ENCODE measurements around the gene MAPKAPK2.
"Not testable (repeated sequence)": the region's sequence is repeated elsewhere in the genome, so short reads cannot be mapped to it uniquely, and the experiment has no call there.

The MAPKAPK2 gene

DNA sequence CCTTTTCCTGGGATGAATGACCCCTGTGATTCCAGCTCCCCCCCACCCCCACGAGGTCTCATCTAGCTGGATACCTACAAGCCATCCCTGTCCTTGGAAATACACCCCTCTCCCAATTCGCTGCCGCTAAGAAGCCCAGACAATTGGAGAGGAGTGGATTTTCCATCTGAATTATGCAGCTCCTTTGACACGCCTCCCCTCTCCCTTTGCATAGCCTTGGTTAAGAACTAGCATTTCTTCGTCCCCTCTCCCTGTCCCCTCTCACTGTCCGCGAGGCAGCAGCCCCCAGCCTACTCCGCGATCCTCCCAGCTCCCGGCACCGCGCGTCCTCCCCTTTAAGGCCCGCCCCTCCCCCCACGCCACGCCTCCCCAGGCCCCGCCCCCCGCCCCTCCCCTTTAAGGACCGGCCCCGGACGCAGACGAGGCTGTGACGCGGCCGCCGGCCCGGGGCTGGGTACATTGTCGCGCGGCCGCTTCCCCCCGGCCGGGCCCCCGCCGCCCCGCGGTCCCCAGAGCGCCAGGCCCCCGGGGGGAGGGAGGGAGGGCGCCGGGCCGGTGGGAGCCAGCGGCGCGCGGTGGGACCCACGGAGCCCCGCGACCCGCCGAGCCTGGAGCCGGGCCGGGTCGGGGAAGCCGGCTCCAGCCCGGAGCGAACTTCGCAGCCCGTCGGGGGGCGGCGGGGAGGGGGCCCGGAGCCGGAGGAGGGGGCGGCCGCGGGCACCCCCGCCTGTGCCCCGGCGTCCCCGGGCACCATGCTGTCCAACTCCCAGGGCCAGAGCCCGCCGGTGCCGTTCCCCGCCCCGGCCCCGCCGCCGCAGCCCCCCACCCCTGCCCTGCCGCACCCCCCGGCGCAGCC lies at the start of gene MAPKAPK2:
MAPKAPK2 (plus strand) TSS at position 428 of the 856 bp plus-strand sequence; CDS start at position 753, 325 bp downstream.
- DNase-seq (ENCODE audit: low read depth): peak; percentile 66
- H3K4me3 ChIP-seq (ENCODE audit: control insufficient read depth, low read depth, low read length): peak within 1 kb of the TSS; percentile 96
- no peak for TF ChIP-seq CTCF (conservative IDR thresholded peaks at IDR 0.05; ENCODE audit: control insufficient read depth, insufficient read depth, low read depth, low read length)

DNA sequence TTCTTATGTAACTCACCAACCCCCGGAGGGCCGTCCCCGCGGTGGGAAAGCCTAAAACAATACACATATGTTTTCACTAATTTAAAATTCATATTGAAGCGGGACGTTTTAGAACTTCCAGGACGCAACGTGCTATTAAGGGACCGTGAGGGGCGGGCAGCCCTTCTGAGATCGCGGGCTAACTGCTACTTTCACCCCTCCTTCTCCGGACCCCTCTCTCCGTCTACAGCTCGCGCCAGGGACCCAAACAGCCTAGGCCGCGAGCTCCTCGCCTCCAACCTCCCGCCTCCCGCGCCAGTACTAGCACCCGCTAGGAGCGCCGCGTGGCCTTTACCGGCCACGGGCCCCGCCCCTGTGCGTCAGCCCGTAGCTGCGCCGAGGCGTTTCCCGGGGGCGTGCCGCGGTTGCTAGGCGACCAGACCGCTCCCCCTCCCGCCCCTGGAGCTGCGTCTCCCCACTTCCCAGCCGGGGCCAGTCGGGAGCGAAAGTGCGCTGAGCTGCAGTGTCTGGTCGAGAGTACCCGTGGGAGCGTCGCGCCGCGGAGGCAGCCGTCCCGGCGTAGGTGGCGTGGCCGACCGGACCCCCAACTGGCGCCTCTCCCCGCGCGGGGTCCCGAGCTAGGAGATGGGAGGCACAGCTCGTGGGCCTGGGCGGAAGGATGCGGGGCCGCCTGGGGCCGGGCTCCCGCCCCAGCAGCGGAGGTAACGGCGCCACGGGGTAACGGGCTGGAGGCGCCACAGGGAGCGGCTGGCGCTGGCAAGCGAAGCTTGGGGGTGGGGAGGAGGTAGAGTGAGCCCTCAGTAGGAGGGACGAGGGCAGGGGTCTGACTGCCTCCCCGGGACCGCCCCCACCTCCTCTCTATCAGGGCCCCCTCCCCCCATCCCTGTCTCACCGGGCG lies 49.4 kb upstream of the MAPKAPK2 start, which contains the start of gene DYRK3:
DYRK3 (plus strand) TSS at position 457 of the 898 bp plus-strand sequence; CDS start at position 625, 168 bp downstream.
- DNase-seq (ENCODE audit: low read depth): peak; percentile 91
- peak within 1 kb of the TSS; percentile 73 for H3K4me3 ChIP-seq (ENCODE audit: control insufficient read depth, low read depth, low read length)
- no peak for TF ChIP-seq CTCF (conservative IDR thresholded peaks at IDR 0.05; ENCODE audit: control insufficient read depth, insufficient read depth, low read depth, low read length)

GRCh38 chr1:206635978-206636345 lies 48.7 kb upstream of the MAPKAPK2 start:
- peak overlapping the region; percentile 73 for H3K4me3 ChIP-seq (ENCODE audit: control insufficient read depth, low read depth, low read length)
- DNase-seq (ENCODE audit: low read depth): peak; percentile 23
- no peak for TF ChIP-seq CTCF (conservative IDR thresholded peaks at IDR 0.05; ENCODE audit: control insufficient read depth, insufficient read depth, low read depth, low read length)

DNA sequence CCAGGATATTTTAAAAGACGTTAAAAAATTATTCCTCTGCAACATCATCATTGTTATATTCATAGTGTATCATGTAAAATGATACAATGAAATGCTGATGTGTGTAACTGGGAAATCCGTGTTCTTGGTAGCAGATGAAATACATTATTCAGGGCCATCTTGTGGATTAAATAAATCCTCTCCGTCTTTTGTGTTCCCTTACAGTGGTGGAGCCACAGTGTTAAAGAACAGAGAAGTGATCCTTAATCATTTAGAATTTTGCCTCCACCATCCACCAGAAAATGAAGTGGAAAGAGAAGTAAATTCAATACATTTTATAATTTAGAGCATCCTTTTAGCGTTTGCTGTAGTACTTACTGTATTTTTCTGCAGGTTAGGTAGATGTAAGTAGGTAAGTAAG lies 48.0 kb upstream of the MAPKAPK2 start:
- no peak for TF ChIP-seq CTCF (conservative IDR thresholded peaks at IDR 0.05; ENCODE audit: control insufficient read depth, insufficient read depth, low read depth, low read length)
- DNase-seq (ENCODE audit: low read depth): no peak
- H3K4me3 ChIP-seq (ENCODE audit: control insufficient read depth, low read depth, low read length): peak overlapping the region; percentile 73

DNA sequence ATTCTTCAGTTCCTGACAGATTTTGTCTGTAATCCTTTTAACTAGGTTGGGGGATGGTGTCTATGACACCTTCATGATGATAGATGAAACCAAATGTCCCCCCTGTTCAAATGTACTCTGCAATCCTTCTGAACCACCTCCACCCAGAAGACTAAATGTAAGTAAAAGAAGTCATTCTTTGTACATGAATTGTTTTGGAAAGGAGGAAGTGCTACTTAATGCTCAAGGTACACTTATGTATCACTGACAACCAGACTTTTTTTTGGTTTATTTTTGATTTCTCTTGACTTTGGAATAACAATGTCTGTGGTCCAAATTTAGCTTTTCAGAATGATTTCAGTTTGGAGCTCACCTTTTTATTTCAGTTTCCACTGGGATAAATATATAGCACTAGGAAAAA lies 47.1 kb upstream of the MAPKAPK2 start:
- DNase-seq (ENCODE audit: low read depth): no peak
- no peak for TF ChIP-seq CTCF (conservative IDR thresholded peaks at IDR 0.05; ENCODE audit: control insufficient read depth, insufficient read depth, low read depth, low read length)
- peak overlapping the region; percentile 15 for H3K4me3 ChIP-seq (ENCODE audit: control insufficient read depth, low read depth, low read length)

DNA sequence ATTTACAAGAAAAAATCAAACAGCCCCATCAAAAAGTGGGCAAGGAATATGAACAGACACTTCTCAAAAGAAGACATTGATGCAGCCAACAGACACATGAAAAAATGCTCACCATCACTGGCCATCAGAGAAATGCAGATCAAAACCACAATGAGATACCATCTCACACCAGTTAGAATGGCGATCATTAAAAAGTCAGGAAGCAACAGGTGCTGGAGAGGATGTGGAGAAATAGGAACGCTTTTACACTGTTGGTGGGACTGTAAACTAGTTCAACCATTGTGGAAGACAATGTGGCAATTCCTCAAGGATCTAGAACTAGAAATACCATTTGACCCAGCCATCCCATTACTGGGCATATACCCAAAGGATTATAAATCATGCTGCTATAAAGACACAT lies 42.6 kb upstream of the MAPKAPK2 start:
- not testable (repeated sequence) for DNase-seq (ENCODE audit: low read depth); H3K4me3 ChIP-seq (ENCODE audit: control insufficient read depth, low read depth, low read length)
